Measurements from ENCODE around the gene SUPV3L1. TPM values are rescaled to one million over a fixed set of nuclear protein-coding genes. Genes with fewer than 3 reads are reported as not detected.

SUPV3L1 gene
- total RNA-seq, 1 experiment from 2014 or later = 47.8 TPM

GRCh38 chr10:69243817-69244216 lies 63.8 kb downstream of the SUPV3L1 start:
- no peak overlapping the region for H3K4me3 Mint-ChIP-seq (ENCODE audit: low read depth, unreplicated experiment)
- no TSS peak for BruUV-seq (replicated peaks)

GRCh38 chr10:69246036-69246435 lies 66.0 kb downstream of the SUPV3L1 start:
- BruUV-seq (replicated peaks) = no TSS peak
- H3K36me3 Mint-ChIP-seq (ENCODE audit: insufficient read depth, unreplicated experiment) = peaks cover 95% of the 10 kb centered on the region
- H3K27me3 Mint-ChIP-seq (ENCODE audit: unreplicated experiment) = no peaks in the 10 kb centered on the region
- no peak for TF ChIP-seq CTCF (IDR thresholded peaks at IDR 0.05; ENCODE audit: unreplicated experiment)
- CTCF ChIA-PET = interaction anchor here (0.6 kb wide), 1 partner anchor 12 kb away, joined by 5 read pairs; no protein-coding TSS in a partner anchor
- no peaks in the 10 kb centered on the region for H3K9me3 Mint-ChIP-seq (ENCODE audit: low read depth, unreplicated experiment)
- no peaks in the 10 kb centered on the region for H3K4me1 Mint-ChIP-seq (ENCODE audit: low read depth, unreplicated experiment)
- intact Hi-C loops (cut with micrococcal nuclease; ENCODE audit: unreplicated experiment) = no loop called here
- H3K4me3 Mint-ChIP-seq (ENCODE audit: low read depth, unreplicated experiment) = no peak overlapping the region
- no peak for DNase-seq
- H3K27ac Mint-ChIP-seq (ENCODE audit: unreplicated experiment) = no peak overlapping the region

More at GRCh38 chr10:69243817-69244216, 63.8 kb downstream of the SUPV3L1 start:
- no peak overlapping the region for H3K27ac Mint-ChIP-seq (ENCODE audit: unreplicated experiment)
- DNase-seq = no peak
- H3K27me3 Mint-ChIP-seq (ENCODE audit: unreplicated experiment) = no peaks in the 10 kb centered on the region
- intact Hi-C loops (cut with micrococcal nuclease; ENCODE audit: unreplicated experiment) = no loop called here
- CTCF ChIA-PET = no interaction called here
- H3K36me3 Mint-ChIP-seq (ENCODE audit: insufficient read depth, unreplicated experiment) = peaks cover 97% of the 10 kb centered on the region
- H3K4me1 Mint-ChIP-seq (ENCODE audit: low read depth, unreplicated experiment) = peaks cover 6% of the 10 kb centered on the region
- H3K9me3 Mint-ChIP-seq (ENCODE audit: low read depth, unreplicated experiment) = no peaks in the 10 kb centered on the region
- TF ChIP-seq CTCF (IDR thresholded peaks at IDR 0.05; ENCODE audit: unreplicated experiment) = no peak

- H3K36me3 Mint-ChIP-seq (ENCODE audit: insufficient read depth, unreplicated experiment) = peaks cover 95% of the 10 kb centered on the region
- no peak for TF ChIP-seq CTCF (IDR thresholded peaks at IDR 0.05; ENCODE audit: unreplicated experiment)
- H3K9me3 Mint-ChIP-seq (ENCODE audit: low read depth, unreplicated experiment) = no peaks in the 10 kb centered on the region
- no peak overlapping the region for H3K27ac Mint-ChIP-seq (ENCODE audit: unreplicated experiment)
- BruUV-seq (replicated peaks) = no TSS peak
- intact Hi-C loops (cut with micrococcal nuclease; ENCODE audit: unreplicated experiment) = no loop called here
- no peaks in the 10 kb centered on the region for H3K27me3 Mint-ChIP-seq (ENCODE audit: unreplicated experiment)
- H3K4me3 Mint-ChIP-seq (ENCODE audit: low read depth, unreplicated experiment) = no peak overlapping the region
- H3K4me1 Mint-ChIP-seq (ENCODE audit: low read depth, unreplicated experiment) = no peaks in the 10 kb centered on the region
- no peak for DNase-seq
- CTCF ChIA-PET = no interaction called here
These were observed 66.7 kb downstream of the SUPV3L1 start for GRCh38 chr10:69246581-69247312.

GRCh38 chr10:69247313-69247710 lies 67.3 kb downstream of the SUPV3L1 start:
- TF ChIP-seq CTCF (IDR thresholded peaks at IDR 0.05; ENCODE audit: unreplicated experiment) = no peak
- intact Hi-C loops (cut with micrococcal nuclease; ENCODE audit: unreplicated experiment) = no loop called here
- H3K9me3 Mint-ChIP-seq (ENCODE audit: low read depth, unreplicated experiment) = no peaks in the 10 kb centered on the region
- H3K27ac Mint-ChIP-seq (ENCODE audit: unreplicated experiment) = no peak overlapping the region
- H3K4me3 Mint-ChIP-seq (ENCODE audit: low read depth, unreplicated experiment) = no peak overlapping the region
- H3K36me3 Mint-ChIP-seq (ENCODE audit: insufficient read depth, unreplicated experiment) = peaks cover 95% of the 10 kb centered on the region
- H3K4me1 Mint-ChIP-seq (ENCODE audit: low read depth, unreplicated experiment) = no peaks in the 10 kb centered on the region
- no peaks in the 10 kb centered on the region for H3K27me3 Mint-ChIP-seq (ENCODE audit: unreplicated experiment)
- CTCF ChIA-PET = no interaction called here
- no TSS peak for BruUV-seq (replicated peaks)
- DNase-seq = no peak

All from Calu3 (cell line).